Activated gamma-delta T cell treated with Interleukin-2 at 50 U/mL for 16 hours (primary cell): ENCODE measurements around the gene ANO7.

Experiments
- DNase-seq: peaks from one replicate; pipeline ENCODE4 v3.0.0-alpha.2; 2020

ANO7 gene

DNA sequence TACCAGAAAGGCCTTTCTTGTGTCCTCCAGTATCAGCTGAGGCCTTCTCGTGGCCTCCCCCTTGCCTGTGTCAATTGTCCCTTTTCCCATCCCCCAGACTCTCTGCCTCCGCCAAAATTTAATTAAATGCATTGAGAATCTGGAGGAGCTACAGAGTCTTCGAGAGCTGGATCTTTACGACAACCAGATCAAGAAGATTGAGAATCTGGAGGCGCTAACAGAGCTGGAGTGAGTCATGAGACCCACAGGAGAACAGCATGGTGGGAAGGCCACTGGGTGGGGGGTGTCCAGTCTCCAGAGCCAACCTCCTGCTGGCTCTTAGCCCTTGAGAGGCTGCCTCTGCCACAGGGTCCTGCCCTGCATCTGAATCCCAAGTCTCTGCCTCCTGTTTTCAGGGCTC is 29.4 kb upstream of the ANO7 start:
- DNase-seq = no peak

GRCh38 chr2:241160318-241160717 is 28.2 kb upstream of the ANO7 start:
- no peak for DNase-seq

DNA sequence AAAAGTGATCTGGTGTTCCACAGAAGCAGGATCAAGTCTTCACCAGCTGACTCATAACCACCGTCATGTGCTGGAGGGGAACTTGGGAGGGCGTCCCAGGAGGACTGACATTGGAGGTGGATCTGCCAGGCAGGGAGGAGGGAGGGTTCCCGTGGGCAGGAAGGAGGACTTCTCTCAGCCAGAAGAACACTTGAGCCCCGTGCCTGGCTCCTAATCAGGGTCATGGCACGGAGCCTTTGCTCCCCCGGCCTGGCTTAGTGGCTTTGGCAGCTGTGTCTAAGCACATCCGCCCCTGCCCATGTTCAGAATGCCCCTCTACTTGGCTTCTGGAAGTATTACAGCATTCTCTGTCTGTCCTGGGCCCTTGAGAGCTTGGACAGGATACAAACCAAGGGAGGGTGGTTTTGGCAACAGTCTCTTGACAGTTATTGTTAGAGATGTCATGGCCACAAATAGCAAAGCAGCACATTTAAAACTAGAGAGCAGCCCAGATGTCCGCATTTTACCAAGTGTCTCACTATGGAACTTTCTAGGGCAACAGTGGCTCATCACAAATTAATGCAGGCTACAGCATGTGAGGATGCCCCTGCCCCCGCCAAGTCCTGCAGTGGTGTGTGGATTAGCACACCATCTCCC is 26.7 kb upstream of the ANO7 start:
- DNase-seq = no peak

DNA sequence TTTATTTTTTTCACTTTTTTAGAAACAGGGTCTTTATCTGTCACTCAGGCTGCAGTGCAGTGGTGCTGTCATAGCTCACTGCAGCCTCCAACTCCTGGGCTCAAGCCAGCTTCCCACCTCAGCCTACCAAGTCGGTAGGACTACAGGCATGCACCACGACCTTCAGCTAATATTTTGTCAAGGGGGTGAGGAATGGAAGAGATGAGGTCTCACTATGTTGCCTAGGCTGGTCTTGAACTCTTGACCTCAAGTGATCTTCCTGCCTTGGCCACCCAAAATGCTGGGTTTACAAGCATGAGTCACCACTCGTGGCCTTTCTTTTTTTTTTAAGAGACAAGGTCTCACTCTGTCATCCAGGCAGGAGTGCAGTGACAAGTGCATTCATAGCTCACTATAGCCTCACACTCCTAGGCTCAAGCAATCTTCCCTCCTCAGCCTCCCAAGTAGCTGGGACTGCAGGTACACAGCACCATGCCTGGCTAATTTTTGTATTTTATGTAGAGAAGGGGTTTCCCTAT is 24.8 kb upstream of the ANO7 start:
- DNase-seq = no peak

DNA sequence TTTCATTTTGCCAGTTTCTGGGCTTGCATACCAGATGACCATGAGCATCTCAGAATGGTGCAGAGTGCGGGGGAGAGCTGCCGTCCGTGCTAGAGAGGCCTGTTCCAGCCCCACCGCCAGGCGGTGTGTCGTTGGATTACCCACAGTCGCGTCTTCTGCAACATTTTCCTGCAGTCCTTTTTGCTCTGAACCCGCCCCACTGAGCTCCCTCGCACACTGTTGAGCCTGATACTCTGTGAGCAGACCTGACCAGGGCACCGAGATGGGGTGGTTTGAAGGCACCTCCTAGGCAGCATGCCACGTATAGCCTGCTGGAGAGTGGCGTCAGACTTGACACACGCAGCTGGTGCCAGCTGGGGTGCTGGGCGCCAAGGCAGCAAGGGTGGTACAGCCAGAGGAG is 20.1 kb upstream of the ANO7 start:
- no peak for DNase-seq

- no peak for DNase-seq
These were observed 14.9 kb upstream of the ANO7 start for GRCh38 chr2:241173557-241173956.

DNA sequence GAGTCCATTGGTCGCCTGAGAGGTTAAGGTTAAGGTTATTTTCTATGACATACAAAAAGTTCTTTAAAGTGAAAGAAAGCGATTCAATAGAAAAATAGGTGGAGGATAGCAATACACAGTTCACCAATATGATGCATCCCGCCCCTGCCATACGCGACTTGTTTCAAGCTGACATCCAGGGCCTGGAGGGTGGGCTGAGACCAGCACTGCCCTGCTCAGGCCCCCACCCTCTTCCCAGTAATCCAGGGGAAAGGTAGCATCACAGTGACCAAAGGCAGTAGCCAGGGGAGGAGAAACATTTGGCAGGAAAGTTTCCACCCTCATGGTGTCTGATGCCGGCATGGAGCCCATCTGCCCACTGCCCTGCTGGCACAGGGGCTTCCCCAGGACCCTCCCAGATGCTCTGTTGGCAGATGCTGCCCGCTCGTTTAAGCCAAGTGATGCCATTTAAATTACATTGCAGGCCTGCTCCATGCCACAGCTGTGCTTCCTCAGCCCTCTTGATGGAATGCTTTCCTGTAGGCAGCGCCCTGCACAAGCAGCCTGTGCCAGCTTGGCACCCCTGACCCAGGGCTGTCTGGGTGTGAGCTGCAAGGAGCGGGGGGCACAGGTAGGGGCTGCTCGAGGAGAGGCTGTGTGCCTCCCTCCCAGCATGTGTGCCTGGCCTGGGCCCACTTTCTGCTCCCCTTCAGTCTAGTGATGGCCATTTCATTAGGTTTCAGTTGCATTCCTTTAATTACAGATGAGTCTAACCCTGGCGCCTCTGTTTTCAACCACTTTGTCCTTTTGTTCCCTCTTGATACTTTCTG is 10.7 kb upstream of the ANO7 start:
- DNase-seq = no peak

- DNase-seq = no peak
These were observed 9.5 kb upstream of the ANO7 start for GRCh38 chr2:241178961-241179360.

- DNase-seq = no peak
These were observed 8.6 kb upstream of the ANO7 start for GRCh38 chr2:241179899-241180298.

- DNase-seq = no peak
These were observed 8.0 kb upstream of the ANO7 start for GRCh38 chr2:241180495-241180894.

GRCh38 chr2:241182126-241182525 is 6.4 kb upstream of the ANO7 start:
- DNase-seq = no peak

DNA sequence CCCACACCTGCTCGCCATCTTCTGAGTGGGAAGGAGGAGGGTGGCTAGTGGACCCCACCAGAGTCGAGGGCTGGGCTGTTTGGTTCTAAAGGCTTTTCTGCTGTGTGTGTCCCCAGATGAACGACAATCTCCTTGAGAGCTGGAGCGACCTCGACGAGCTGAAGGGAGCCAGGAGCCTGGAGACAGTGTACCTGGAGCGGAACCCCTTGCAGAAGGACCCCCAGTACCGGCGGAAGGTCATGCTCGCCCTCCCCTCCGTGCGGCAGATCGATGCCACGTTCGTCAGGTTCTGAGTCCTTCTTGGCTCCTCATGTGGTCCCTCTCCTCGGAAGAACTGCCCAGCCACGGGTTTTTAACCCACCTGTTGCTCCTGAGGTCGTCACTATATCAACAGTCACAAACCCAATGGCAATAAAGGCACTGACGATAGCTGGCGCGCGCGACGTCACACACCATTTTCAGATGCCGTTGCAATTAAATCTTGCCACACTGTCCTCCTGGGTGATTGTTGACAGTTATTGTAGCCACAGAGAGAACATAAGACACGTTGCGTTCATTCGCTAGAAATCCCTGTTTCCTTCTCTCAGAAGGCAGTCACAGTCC is 5.8 kb upstream of the ANO7 start:
- no peak for DNase-seq

GRCh38 chr2:241183221-241183620 is 5.3 kb upstream of the ANO7 start:
- no peak for DNase-seq

DNA sequence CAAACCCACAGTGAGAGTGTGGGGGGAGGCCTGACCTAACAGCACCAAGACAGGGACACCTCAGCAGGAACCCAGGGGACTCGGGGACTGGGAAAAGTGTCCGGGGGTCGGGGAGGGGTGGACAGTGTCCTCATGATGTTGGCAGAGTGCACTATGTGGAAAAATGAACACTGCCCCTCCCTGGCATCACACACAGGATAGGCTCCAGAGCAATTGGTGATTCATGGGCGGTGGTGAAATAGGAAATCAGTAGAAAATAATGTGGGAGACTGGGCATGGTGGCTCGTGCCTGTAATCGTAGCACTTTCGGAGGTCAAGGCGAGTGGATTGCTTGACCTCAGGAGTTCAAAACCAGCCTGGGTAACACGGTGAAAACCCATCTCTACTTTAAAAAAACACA is 3.6 kb upstream of the ANO7 start:
- no peak for DNase-seq

DNA sequence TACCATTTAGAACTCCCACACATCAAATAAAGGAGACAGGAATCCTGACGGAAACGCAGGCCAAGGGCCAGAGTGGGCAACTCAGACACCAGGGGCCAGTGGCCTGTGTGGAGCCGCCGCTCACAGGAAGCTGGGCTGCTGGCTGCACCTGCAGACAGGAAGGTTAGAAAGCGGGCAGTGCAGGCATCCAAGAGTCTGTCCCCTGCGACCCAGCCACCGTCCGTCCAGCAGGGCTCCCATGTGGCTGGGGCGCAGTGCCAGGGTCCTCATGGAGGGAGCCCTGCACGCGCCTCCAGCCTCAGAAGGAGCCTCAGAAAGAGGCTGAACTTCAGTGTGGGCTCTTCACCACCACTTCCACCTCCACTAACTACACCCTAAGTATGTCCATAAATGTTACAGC is 2.5 kb upstream of the ANO7 start:
- DNase-seq = no peak

DNA sequence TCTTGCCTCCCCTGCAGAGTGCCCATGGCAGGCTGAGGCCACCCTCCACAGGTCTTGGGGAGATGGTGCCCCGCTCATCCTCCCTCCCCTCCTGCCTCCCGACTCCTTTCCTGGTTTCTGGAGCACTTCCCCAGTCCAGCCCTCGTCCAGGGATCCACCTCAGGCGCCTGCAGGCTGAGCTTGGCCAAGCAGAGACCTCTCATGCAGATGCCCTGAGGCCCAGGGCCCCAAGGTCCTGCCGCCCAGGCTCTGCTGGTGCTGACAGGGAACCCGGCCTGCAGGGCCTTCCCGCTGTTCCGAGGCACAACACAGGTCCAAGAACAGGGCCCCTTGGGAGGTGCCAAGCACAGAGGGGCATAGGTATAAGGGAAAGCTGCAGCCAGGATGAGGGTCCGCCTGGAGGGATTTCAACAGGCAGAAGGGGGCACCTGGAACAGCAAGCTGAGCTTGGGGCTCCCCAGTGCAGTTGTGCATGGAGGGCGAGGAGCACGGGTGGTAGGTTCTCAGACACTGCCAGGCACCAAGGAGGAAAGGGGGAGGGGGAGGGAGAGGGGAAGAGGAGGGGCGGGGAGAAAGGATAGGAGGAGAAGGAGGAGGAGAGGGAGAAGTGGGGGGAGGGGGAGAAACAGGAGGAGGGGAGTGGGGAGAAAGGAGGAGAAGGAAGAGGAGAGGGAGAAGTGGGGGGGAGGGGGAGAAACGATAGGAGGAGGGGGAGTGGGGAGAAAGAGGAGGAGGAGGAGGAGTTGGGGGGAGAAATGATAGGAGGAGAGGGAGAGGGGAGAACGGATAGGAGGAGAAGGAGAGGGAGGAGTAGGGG is 1.2 kb upstream of the ANO7 start:
- DNase-seq = no peak

DNA sequence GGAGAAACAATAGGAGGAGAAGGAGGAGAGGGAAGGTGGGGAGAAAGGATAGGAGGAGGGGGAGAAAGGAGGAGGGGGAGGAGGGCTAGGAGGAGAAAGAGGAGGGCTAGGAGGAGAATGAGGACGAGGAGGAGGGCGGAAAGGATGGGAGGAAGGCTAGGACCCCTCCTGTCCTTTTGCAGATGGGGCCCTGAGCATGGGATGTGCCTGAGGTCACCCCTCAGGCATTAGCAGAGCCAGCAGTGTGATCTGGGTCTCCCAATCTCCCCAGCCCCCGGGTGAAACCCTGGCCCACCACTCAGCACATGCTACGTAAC is 601 bp upstream of the ANO7 start:
- no peak for DNase-seq

DNA sequence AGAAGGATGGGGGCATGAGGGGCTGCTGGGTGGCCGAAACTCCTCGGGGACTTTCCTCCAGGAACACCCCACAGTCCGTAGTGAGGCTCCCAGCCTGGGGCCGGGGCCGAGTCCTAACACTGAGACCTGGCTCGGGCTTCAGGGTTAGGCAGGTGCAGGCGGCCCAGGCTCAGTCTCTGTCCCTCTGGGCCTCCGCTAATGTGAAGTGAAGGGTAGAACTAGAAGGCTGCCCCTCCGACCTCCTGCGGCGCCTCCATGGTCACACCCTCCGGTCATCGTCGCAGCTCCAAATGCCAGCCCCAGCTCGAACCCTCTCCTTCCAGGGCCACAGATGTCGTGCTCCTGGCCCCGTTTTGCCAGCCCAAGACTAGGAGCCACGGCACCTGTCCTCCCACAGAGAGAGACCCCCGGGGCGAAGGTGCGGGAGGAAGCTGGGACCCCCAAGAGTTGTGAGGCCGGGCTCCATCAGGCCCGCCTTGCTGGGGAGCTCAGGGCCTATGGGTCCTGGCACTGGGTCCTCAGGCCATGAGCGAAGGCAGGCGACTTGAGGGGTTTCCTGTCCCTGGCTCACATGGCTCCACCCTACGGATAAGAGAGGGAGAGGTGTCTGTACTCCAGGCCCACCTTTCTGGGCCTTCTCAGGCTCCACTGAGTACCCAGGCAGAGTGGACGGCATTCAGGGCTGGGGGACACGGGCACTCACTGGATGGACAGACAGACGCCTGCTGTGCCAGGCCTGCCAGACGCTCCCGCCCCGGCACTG is 797 bp downstream of the ANO7 start:
- no peak for DNase-seq

DNA sequence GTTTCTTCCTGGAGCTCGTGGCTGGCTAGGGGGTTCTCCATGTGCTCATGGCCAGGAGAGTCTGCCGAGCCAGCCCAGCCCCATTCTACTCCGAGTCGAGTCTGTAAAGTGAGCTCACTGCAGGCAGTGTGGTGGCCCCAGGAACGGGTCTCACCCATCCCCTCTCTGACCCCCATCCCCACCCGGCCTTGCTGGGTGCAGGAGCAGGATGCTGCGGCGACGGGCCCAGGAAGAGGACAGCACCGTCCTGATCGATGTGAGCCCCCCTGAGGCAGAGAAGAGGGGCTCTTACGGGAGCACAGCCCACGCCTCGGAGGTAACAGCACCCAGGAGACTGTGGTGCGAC is 1.4 kb downstream of the ANO7 start:
- DNase-seq = no peak

- DNase-seq = no peak
These were observed 2.0 kb downstream of the ANO7 start for GRCh38 chr2:241190291-241190981.

GRCh38 chr2:241191081-241191480 is 2.6 kb downstream of the ANO7 start:
- DNase-seq = no peak

GRCh38 chr2:241193271-241193670 is 4.8 kb downstream of the ANO7 start:
- no peak for DNase-seq
